Measurements from ENCODE around the gene MRFAP1L1.

The MRFAP1L1 gene

DNA sequence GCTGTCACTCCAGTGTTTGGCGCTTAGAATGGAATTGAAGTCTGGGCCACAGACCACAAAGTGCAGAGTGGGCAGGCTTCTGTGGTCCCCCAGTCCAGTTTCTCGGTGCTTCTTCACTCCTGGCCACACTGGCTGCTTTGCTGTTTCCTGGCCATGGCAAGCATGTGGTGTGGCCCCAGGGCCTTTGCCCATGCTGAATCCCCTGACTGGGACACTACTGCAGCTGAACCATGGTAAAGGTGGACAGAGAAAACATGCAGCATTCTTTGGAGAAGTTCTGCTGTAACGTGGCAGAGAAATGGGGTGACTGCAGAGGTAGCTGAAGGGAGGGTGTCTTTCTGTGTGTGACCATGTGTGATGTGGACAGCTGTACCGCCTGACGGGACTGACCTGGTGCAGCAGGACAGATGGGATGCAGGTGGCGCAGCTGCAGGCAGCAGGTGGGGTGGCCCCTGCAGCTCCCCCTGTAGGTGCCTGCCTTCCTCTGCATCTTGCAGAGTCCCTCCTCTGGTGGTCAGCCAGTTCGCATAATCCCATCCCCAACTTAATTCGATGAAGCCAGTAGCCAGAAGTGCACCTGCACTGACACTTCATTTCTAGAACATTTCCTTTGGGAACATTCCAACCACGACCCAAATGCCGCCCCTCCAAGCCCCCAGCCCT is 29.2 kb downstream of the MRFAP1L1 start:
- TF ChIP-seq, protein P1, sequence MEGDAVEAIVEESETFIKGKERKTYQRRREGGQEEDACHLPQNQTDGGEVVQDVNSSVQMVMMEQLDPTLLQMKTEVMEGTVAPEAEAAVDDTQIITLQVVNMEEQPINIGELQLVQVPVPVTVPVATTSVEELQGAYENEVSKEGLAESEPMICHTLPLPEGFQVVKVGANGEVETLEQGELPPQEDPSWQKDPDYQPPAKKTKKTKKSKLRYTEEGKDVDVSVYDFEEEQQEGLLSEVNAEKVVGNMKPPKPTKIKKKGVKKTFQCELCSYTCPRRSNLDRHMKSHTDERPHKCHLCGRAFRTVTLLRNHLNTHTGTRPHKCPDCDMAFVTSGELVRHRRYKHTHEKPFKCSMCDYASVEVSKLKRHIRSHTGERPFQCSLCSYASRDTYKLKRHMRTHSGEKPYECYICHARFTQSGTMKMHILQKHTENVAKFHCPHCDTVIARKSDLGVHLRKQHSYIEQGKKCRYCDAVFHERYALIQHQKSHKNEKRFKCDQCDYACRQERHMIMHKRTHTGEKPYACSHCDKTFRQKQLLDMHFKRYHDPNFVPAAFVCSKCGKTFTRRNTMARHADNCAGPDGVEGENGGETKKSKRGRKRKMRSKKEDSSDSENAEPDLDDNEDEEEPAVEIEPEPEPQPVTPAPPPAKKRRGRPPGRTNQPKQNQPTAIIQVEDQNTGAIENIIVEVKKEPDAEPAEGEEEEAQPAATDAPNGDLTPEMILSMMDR (IDR thresholded peaks at IDR 0.05): no peak

DNA sequence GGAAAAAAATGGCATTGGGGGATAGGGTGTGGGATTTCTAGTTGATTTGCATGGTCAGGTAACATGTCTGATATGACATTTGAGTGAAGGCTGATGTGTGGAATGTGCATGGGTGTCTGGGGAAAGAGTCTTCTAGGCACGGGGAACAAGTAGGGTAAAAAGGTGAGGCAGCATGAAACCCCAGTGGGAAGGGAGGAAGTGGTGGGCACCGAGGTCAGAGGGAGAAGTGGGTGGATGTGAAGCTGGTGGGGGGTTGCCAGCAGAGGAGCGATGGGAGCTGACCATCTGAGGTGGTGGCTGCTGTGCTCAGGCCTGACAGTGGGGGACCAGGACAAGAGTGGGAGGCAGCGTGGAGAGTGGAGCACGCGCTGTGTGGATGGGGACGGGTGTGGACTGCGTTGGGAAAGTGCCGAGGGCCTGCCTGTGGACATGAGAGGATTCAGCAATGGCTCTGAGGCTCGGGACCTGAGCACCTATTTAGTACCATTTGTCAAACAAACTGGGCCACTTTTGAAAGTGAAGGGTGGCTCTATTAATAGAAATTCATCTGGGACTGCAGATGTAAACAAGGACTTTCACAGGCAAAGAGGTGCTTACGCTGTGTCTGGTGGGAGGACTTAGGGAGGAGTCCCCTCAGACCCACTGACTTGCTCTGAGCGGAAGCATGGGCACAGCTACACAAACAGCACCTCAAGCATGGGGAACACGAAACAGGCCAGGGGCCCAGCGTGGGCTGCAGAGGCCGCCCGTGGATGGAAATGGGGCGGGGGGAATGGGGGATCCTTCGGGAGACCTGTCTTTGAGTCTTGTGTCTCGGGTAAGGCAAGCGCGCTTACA is 32.7 kb downstream of the MRFAP1L1 start:
- TF ChIP-seq, protein P1 (IDR thresholded peaks at IDR 0.05): no peak

DNA sequence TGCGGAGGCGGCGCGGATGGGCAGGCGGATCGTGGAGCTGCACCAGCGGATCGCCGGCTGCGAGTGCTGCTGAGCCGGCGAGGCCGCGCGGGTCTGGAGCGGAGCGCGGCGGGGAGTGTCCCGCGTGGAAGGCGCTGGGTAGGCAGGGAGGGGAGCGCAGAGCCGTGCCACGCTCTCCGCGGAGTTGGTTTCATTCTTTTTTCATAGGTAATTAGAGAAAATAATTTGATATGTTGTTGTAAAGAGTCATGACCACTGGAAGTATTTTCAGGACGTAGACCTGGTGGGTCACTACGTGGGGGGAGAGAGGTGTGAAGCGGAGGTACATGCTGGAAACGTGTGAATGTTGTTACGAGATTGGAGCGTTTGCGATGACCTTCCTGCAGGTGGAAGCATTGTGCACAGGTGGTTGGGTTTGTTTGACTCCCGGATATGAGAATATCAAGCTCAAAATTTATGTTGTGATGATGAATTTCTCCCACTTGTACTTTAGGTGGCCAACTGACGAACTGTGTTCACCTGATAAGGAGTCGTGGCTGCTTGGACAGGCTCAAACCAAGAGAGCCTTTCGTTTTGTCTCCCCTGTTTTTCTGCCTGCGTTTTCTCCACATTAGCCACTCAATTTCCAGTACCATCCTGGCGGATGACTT is 35.0 kb downstream of the MRFAP1L1 start:
- TF ChIP-seq, protein P1 (IDR thresholded peaks at IDR 0.05): peak; percentile 69

DNA sequence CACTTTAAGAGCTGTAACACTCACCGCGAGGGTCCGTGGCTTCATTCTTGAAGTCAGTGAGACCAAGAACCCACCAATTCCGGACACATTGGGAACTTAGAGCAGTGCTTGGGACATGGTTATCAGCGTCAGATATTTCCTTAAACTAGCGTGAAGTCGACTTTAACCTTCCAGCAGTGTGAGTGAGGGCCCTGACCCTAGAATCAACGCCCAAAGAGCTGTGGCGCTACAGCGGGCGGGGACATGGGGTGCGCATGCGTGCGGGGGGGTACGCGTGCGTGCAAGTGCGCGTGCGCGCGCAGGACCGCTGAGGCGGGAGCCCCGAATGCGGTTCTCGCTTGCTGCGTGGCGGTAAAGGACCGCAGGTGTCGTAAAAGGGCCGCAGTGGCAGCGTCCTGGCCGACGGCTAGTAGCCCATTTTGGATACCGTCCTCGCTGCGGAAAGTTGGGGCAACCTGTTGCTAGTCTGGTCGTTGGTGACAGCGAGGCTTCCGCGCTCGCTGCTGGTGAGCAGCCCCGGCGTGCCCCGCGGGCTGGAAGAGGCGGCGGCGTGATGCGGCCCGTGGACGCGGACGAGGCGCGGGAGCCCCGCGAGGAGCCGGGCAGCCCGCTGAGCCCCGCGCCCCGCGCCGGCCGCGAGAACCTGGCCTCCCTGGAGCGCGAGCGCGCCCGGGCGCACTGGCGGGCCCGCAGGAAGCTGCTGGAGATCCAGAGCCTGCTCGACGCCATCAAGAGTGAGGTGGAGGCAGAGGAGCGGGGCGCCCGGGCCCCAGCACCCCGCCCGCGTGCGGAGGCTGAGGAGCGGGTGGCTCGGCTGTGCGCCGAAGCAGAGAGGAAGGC is 35.8 kb downstream of the MRFAP1L1 start:
- TF ChIP-seq, protein P1 (IDR thresholded peaks at IDR 0.05): no peak

DNA sequence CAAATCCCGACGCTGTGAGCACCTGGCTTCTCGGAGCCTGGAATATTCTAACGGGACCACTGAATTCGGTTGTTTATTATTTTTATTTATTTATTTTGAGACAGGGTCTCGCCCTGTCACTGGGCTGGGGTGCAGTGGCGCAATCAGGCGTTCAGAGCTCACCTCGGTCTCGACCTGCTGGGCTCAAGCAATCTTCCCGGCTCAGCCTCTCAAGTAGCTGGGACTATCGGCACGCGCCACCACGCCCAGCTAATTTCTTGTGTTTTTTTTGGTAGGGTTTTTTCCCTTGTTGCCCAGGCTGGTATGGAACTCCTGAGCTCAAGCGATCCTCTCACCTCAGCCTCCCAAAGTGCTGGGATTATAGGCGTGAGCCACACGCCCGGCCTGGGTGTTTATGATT is 37.5 kb downstream of the MRFAP1L1 start:
- TF ChIP-seq, protein P1 (IDR thresholded peaks at IDR 0.05): no peak

DNA sequence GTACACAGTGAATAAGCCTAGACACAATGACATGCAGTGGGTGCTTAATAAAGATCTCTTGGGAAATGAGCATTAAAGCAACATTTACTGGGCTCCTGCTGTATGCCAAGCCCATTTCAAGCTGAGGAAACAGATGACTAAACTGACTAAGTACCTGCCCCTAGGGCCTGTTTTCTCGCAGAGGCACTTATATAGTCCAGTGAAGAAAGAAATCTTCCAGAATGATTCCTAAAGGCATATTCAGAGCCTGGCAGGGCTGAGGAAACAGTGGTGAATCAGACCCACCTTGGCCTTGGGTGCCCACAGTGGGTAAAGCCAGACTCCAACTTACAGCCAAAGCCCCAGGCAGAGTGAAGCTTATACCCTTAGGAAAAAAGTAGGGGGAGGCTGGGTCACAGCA is 38.0 kb downstream of the MRFAP1L1 start:
- TF ChIP-seq, protein P1 (IDR thresholded peaks at IDR 0.05): no peak

DNA sequence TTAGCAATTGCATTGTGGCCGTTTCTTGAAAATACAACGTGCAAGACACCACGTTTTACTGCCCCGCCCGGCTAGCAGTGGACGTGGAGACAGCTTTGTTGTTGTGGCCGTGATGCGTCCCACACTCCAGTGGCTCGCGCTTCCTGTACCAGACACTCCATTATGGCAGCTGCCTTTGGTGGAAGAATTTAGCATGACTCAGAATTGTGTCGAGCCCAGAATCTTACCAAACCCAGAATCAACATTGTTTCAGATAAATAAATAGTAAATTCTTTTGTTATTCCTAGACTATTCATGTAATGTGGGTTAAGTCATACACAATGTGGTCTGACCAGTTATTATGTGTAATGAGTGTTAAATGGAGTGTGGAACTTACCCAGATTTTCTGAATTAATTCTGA is 41.3 kb downstream of the MRFAP1L1 start:
- TF ChIP-seq, protein P1 (IDR thresholded peaks at IDR 0.05): no peak

Measured in LNCAP (cell line).